GM19099 (cell line): Measurements from ENCODE around the gene MTERF4.

Experiments
- POLR2A ChIP-seq: IDR thresholded peaks from 3 replicates; pipeline ENCODE4 v1.6.1; 2011; ENCODE audit warnings: low read depth; ENCODE audit not compliant: insufficient read length; ENCODE audit errors: extremely low read depth

Gene MTERF4

DNA sequence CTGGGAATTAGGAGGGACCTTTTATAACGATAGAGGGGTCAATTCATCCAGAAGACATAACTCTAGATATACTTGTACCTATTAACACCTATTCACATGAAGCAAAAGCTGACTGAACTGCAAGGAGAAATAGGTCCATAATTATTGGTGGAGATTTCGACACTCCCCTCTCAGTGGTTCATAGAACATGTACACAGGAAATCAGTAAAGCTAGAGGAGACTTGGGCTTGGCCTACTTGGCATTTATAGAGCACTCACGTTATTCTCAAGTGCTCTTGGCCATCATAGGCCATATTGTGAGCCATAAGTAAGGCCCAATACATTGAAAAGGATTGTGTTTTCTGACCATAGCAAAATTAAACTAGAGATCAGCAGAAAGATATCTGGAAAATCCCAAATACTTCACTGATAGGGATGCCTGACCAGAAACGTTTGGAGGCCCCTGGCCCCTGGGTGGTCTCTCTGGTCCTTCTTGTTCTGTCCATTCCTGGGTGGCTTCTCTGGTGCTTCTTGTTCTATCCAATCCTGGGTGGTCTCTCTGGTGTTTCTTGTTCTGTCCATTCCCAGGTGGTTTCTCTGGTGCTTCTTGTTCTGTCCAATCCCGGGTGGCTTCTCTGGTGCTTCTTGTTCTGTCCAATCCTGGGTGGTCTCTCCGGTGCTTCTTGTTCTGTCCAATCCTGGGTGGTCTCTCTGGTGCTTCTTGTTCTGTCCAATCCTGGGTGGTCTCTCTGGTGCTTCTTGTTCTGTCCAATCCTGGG lies 54.7 kb downstream of the MTERF4 start:
- no peak for TF ChIP-seq POLR2A
